Tibial nerve (tissue), 4 donors: ENCODE results near the gene C11orf97. TPM values are rescaled to one million over a fixed set of nuclear protein-coding genes. Genes with fewer than 3 reads are reported as not detected.

Source experiments
- DNase-seq, 2 donors: peaks; one replicate each; pipeline ENCODE4 v3.0.0-alpha.2; 2019; ENCODE audit warnings: low spot score in 2 of 2
- H3K27ac ChIP-seq, 4 donors: fragments of 200-600 bp; sonication (generic) in 3 of 4; one replicate each; pipeline ENCODE4 v1.5.1; 2017 to 2019; ENCODE audit warnings: mild to moderate bottlenecking in 1 of 4
- H3K27me3 ChIP-seq, 2 donors: fragments of 200-600 bp; sonication (generic) in 1 of 2; one replicate each; pipeline versions ENCODE4 v1.5.1 to v1.6.0; 2017 to 2019
- H3K36me3 ChIP-seq, 3 donors: fragments of 200-600 bp; sonication (generic); one replicate each; pipeline ENCODE4 v1.5.1; 2018 to 2019
- H3K4me1 ChIP-seq, 4 donors: fragments of 200-600 bp; sonication (generic) in 3 of 4; one replicate each; pipeline ENCODE4 v1.5.1; 2017 to 2019
- H3K4me3 ChIP-seq, 4 donors: fragments of 200-600 bp; sonication (generic) in 3 of 4; one replicate each; pipeline ENCODE4 v1.5.1; 2017 to 2019; ENCODE audit warnings: mild to moderate bottlenecking in 1 of 4, moderate library complexity in 1 of 4
- H3K9me3 ChIP-seq, 4 donors: fragments of 200-600 bp; sonication (generic) in 3 of 4; one replicate each; pipeline ENCODE4 v1.5.1; 2017 to 2019
- EP300 ChIP-seq, 2 donors: sonication (generic); formaldehyde crosslinking; IDR thresholded peaks; one replicate each; pipeline ENCODE4 v1.6.1; 2017; ENCODE audit warnings: antibody characterized with exemption in 2 of 2, mild to moderate bottlenecking in 1 of 2
- POLR2A ChIP-seq, 2 donors: fragments of 450-650 bp; IDR thresholded peaks; one replicate each; pipeline ENCODE4 v1.6.1; 2017; ENCODE audit warnings: antibody characterized with exemption in 2 of 2, mild to moderate bottlenecking in 2 of 2, moderate library complexity in 2 of 2
- WGBS, 2 donors: methylation state at CpG; one replicate each; pipeline ENCODE4 v1.1.5; 2018; 5-methylcytosine and 5-hydroxymethylcytosine counted together
- total RNA-seq, 4 donors: library from RNA; depleted of rRNA; stranded (reverse); fragments of >200 nt; gene quantifications; one replicate each; pipeline ENCODE4 v1.1.0, GENCODE V29; 2016
- TF ChIP-seq, protein P1 (sequence below), 5 experiments: fragments of 200-600 bp in 3 of 5; fragments of 450-650 bp in 2 of 5; sonication (generic) in 3 of 5; IDR thresholded peaks; one replicate each; pipeline ENCODE4 v1.5.1; 2016 to 2019; ENCODE audit warnings: antibody characterized with exemption in 5 of 5, mild to moderate bottlenecking in 3 of 5, moderate library complexity in 2 of 5

Gene C11orf97
- total RNA-seq, 4 donors from 2014 or later = not detected

DNA sequence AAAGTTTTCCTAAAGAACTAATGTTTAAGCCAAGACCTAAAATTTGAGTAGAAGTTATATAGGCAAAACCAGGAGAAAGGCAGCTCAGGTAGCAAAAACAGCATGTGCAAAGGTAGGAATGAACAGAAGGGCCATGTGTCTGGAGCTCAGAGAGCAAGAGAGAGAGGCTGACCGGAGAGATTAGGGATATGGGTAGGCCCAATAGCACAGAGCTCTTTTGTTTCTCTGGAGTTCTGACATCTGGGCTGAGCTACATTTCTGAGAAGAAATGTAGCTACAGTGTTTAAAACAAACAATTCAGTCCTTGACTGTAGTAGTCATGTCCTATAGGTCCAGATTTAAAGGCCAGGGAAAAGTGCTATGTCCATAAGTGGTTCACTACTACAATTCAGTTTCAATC lies 4.5 kb downstream of the C11orf97 start:
- Histone ChIP-seq H3K27ac (no peak overlapping the region), H3K9me3 (no peaks in the 10 kb centered on the region), H3K4me3 (no peak overlapping the region), H3K4me1 (peaks cover 0 to 21% (median 4%) of the 10 kb centered on the region in 4 donors), H3K27me3 (no peaks in the 10 kb centered on the region), H3K36me3 (no peaks in the 10 kb centered on the region)
- DNase-seq = no peak
- WGBS, 2 donors = 24 to 49% methylated on average over 1 of the region's 1 CpG
- TF ChIP-seq, protein P1, sequence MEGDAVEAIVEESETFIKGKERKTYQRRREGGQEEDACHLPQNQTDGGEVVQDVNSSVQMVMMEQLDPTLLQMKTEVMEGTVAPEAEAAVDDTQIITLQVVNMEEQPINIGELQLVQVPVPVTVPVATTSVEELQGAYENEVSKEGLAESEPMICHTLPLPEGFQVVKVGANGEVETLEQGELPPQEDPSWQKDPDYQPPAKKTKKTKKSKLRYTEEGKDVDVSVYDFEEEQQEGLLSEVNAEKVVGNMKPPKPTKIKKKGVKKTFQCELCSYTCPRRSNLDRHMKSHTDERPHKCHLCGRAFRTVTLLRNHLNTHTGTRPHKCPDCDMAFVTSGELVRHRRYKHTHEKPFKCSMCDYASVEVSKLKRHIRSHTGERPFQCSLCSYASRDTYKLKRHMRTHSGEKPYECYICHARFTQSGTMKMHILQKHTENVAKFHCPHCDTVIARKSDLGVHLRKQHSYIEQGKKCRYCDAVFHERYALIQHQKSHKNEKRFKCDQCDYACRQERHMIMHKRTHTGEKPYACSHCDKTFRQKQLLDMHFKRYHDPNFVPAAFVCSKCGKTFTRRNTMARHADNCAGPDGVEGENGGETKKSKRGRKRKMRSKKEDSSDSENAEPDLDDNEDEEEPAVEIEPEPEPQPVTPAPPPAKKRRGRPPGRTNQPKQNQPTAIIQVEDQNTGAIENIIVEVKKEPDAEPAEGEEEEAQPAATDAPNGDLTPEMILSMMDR (IDR thresholded peaks at IDR 0.05) = no peak
- no peak for TF ChIP-seq POLR2A (IDR thresholded peaks at IDR 0.05)
- TF ChIP-seq EP300 (IDR thresholded peaks at IDR 0.05) = no peak

DNA sequence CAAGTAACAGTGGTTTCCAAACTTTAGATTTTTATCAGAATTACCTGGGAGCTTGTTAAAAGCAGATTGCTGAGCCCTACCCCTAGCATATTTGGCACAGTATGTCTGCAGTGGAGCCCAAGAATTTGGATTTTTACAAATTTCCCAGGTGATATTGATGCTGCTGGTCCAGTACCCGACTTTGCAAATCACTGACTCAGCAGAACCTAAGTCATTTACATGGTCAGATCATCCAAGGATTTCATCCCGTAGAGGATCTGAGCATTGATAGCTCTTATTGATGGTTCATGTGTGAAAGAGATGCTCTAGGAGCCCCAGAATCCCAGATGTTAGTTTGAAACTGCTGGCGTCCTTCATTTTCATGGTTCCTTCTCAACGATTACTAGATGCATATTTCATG lies 6.0 kb downstream of the C11orf97 start:
- 69 to 79% methylated on average over 4 of the region's 4 CpGs for WGBS, 2 donors
- DNase-seq = no peak
- H3K4me1 ChIP-seq = peaks cover 0 to 5% (median 0%) of the 10 kb centered on the region in 4 donors
- no peak overlapping the region for H3K4me3 ChIP-seq
- H3K9me3 ChIP-seq = no peaks in the 10 kb centered on the region
- no peaks in the 10 kb centered on the region for H3K36me3 ChIP-seq
- TF ChIP-seq, protein P1 (IDR thresholded peaks at IDR 0.05) = no peak
- TF ChIP-seq POLR2A (IDR thresholded peaks at IDR 0.05) = no peak
- TF ChIP-seq EP300 (IDR thresholded peaks at IDR 0.05) = no peak
- H3K27me3 ChIP-seq = no peaks in the 10 kb centered on the region
- no peak overlapping the region for H3K27ac ChIP-seq

DNA sequence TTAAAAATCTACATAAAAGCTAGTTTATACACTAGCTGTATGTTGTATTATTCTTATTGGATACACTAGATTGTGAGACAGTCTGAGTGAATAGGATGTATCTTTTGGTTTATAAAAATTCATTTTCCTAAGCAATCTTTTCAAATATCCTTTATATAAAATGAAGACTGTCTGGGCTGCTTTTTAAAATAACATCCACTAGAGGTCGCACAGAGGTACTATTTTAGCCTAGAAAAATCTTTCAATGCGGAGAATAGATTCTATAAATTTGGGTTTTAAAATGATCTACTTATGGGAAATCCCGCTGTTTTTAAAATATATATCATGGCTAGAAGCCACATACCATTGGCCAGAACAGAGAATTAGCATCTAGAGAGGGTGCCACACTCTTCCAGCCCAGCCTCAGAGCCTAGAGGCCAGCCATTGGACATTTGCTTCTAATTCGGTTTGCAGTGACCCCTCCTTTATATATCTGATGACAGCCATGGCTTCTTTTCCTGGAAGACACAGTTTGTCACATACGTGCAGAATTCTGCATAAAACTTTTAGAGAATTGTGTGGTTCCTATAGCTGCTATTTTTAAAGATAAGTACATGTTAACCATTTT lies 7.3 kb downstream of the C11orf97 start:
- Histone ChIP-seq H3K4me1 (peaks cover 0 to 5% (median 0%) of the 10 kb centered on the region in 4 donors), H3K27me3 (no peaks in the 10 kb centered on the region), H3K27ac (no peak overlapping the region), H3K9me3 (no peaks in the 10 kb centered on the region), H3K36me3 (no peaks in the 10 kb centered on the region), H3K4me3 (no peak overlapping the region)
- TF ChIP-seq, protein P1 (IDR thresholded peaks at IDR 0.05) = peak; percentile 61 to 69 (median 66)
- no peak for TF ChIP-seq POLR2A (IDR thresholded peaks at IDR 0.05)
- peak in 1 of 2 donors; percentile 52 for DNase-seq
- WGBS, 2 donors = 9 to 21% methylated on average over 5 of the region's 5 CpGs

DNA sequence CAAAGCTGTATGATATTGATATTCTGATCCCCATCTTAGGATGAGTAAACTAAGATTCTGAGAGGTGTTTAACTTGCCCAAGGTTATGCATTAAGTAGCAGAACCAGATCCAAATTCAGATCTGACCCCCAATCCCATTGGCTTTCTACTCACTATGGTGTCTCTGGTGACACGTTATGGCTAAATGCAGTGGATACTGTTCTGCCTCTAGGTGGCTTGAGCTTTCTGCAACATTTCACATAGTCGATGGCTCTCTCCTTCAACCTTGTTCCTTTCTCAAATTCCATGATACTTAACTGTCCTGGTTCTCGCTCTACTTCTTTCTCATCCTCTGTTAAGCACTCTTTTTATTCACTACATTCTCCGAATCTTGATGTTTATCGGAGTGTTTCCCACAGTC lies 9.4 kb downstream of the C11orf97 start:
- no peak overlapping the region for H3K27ac ChIP-seq
- no peaks in the 10 kb centered on the region for H3K36me3 ChIP-seq
- DNase-seq = no peak
- WGBS, 2 donors = 58 to 68% methylated on average over 4 to 5 of the region's 5 CpGs
- no peaks in the 10 kb centered on the region for H3K9me3 ChIP-seq
- H3K4me3 ChIP-seq = no peak overlapping the region
- H3K4me1 ChIP-seq = peaks cover 0 to 13% (median 0%) of the 10 kb centered on the region in 4 donors
- TF ChIP-seq EP300 (IDR thresholded peaks at IDR 0.05) = no peak
- TF ChIP-seq, protein P1 (IDR thresholded peaks at IDR 0.05) = no peak
- no peak for TF ChIP-seq POLR2A (IDR thresholded peaks at IDR 0.05)
- no peaks in the 10 kb centered on the region for H3K27me3 ChIP-seq

- no peak for TF ChIP-seq EP300 (IDR thresholded peaks at IDR 0.05)
- no peak for TF ChIP-seq POLR2A (IDR thresholded peaks at IDR 0.05)
- TF ChIP-seq, protein P1 (IDR thresholded peaks at IDR 0.05) = no peak
- Histone ChIP-seq H3K27ac (no peak overlapping the region), H3K4me1 (peaks cover 0 to 13% (median 0%) of the 10 kb centered on the region in 4 donors), H3K27me3 (no peaks in the 10 kb centered on the region), H3K36me3 (no peaks in the 10 kb centered on the region), H3K4me3 (no peak overlapping the region), H3K9me3 (no peaks in the 10 kb centered on the region)
- WGBS, 2 donors = 93 to 96% methylated on average over 1 of the region's 1 CpG
- no peak for DNase-seq
Observed at GRCh38 chr11:94524341-94524740, 12.1 kb downstream of the C11orf97 start.
